Cerebellar cortex (tissue), 1 donor: Measurements from ENCODE around the gene SRPK3.

ENCODE experiments used
- DNase-seq: peaks from one replicate; pipeline ENCODE4 v3.0.0-alpha.2; 2015; ENCODE audit warnings: low spot score

Gene SRPK3

GRCh38 chrX:153831429-153832150 is 50.7 kb downstream of the SRPK3 start:
- no peak for DNase-seq

- no peak for DNase-seq
These were observed 51.9 kb downstream of the SRPK3 start for GRCh38 chrX:153832728-153833127.
